Smooth muscle cell (in vitro differentiated cells): Measurements from ENCODE around the gene HIVEP3. TPM values are rescaled to one million over a fixed set of nuclear protein-coding genes. Genes with fewer than 3 reads are reported as not detected.

Experiments
- DNase-seq: peaks from one replicate; lab custom pipeline; 2025; ENCODE audit not compliant: unreplicated experiment; lab: John Stamatoyannopoulos, UW
- H2AFZ ChIP-seq: fragments of 200-600 bp; sonication (generic); 2 replicates; pipeline ENCODE4 v1.6.0; 2016; ENCODE audit warnings: antibody characterized with exemption, low read depth, mild to moderate bottlenecking
- H3F3A ChIP-seq: fragments of 200-600 bp; sonication (generic); 2 replicates; pipeline ENCODE4 v1.6.0; 2017; ENCODE audit warnings: antibody characterized with exemption, low read depth
- H3K27ac ChIP-seq: fragments of 200-600 bp; sonication (generic); 2 replicates; pipeline ENCODE4 v1.5.1; 2016; ENCODE audit warnings: low read depth, mild to moderate bottlenecking
- H3K27me3 ChIP-seq: fragments of 200-600 bp; sonication (generic); 2 replicates; pipeline ENCODE4 v1.6.1; 2016; ENCODE audit warnings: low read depth, mild to moderate bottlenecking
- H3K36me3 ChIP-seq: fragments of 200-600 bp; sonication (generic); 2 replicates; pipeline ENCODE4 v1.5.1; 2016; ENCODE audit warnings: low read depth
- H3K4me1 ChIP-seq: fragments of 200-600 bp; sonication (generic); 2 replicates; pipeline ENCODE4 v1.5.1; 2016; ENCODE audit warnings: low read depth
- H3K4me2 ChIP-seq: fragments of 200-600 bp; sonication (generic); 2 replicates; pipeline ENCODE4 v1.6.0; 2016; ENCODE audit warnings: mild to moderate bottlenecking
- H3K4me3 ChIP-seq: fragments of 200-600 bp; sonication (generic); 2 replicates; pipeline ENCODE4 v1.5.1; 2016; ENCODE audit warnings: mild to moderate bottlenecking
- H3K79me2 ChIP-seq: fragments of 200-600 bp; sonication (generic); 2 replicates; pipeline ENCODE4 v1.6.0; 2016; ENCODE audit warnings: low read depth, mild to moderate bottlenecking
- H3K9ac ChIP-seq: fragments of 200-600 bp; sonication (generic); 2 replicates; pipeline ENCODE4 v1.6.0; 2016; ENCODE audit warnings: low read depth
- H3K9me3 ChIP-seq: fragments of 200-600 bp; sonication (generic); replicated peaks from 2 replicates; pipeline ENCODE4 v1.5.1; 2016; ENCODE audit warnings: low read depth
- H4K20me1 ChIP-seq: fragments of 200-600 bp; sonication (generic); 2 replicates; pipeline ENCODE4 v1.6.0; 2016; ENCODE audit warnings: low read depth
- CTCF ChIP-seq: fragments of 200-600 bp; sonication (generic); IDR thresholded peaks from 2 replicates; pipeline ENCODE4 v1.5.1; 2017; ENCODE audit warnings: borderline replicate concordance, mild to moderate bottlenecking, antibody characterized with exemption; ENCODE audit not compliant: insufficient read depth, poor library complexity, severe bottlenecking
- WGBS: methylation state at CpG from one replicate; pipeline ENCODE4 v1.1.7; 2016; ENCODE audit warnings: low lambda C conversion rate; 5-methylcytosine and 5-hydroxymethylcytosine counted together
- polyA plus RNA-seq: library from polyadenylated mRNA; unstranded; fragments of >200 nt; fragmentation: Nextera tagmentation; extraction: Ambion mirVana; gene quantifications from 2 replicates; pipeline ENCODE4 v1.2.1, GENCODE V29; 2016
- total RNA-seq: library from RNA; depleted of rRNA; stranded (reverse); fragments of >200 nt; gene quantifications from 2 replicates; pipeline ENCODE4 v1.2.3, GENCODE V29; 2014

The HIVEP3 gene
- total and polyA plus RNA-seq, 2 experiments from 2014 or later = 2.1 to 6.4 TPM

GRCh38 chr1:41840592-41841246, 78.0 kb downstream of the HIVEP3 start:
- H3K9me3 ChIP-seq = no peaks in the 10 kb centered on the region
- peaks cover 10% of the 10 kb centered on the region for H3F3A ChIP-seq
- 61% methylated on average over 8 of the region's 8 CpGs for WGBS
- no peak overlapping the region for H3K27ac ChIP-seq
- no peaks in the 10 kb centered on the region for H3K79me2 ChIP-seq
- no peaks in the 10 kb centered on the region for H4K20me1 ChIP-seq
- H3K27me3 ChIP-seq = no peaks in the 10 kb centered on the region
- no peak for TF ChIP-seq CTCF
- DNase-seq = no peak
- no peak overlapping the region for H2AFZ ChIP-seq
- no peak overlapping the region for H3K4me2 ChIP-seq
- peaks cover 5% of the 10 kb centered on the region for H3K4me1 ChIP-seq
- H3K36me3 ChIP-seq = no peaks in the 10 kb centered on the region
- no peak overlapping the region for H3K4me3 ChIP-seq
- H3K9ac ChIP-seq = no peak overlapping the region

- Histone ChIP-seq H2AFZ (no peak overlapping the region), H3K36me3 (no peaks in the 10 kb centered on the region), H3F3A (peaks cover 10% of the 10 kb centered on the region), H3K27me3 (no peaks in the 10 kb centered on the region), H3K9me3 (no peaks in the 10 kb centered on the region), H3K9ac (no peak overlapping the region), H4K20me1 (no peaks in the 10 kb centered on the region), H3K4me1 (peaks cover 4% of the 10 kb centered on the region), H3K27ac (no peak overlapping the region), H3K4me2 (no peak overlapping the region), H3K79me2 (no peaks in the 10 kb centered on the region), H3K4me3 (no peak overlapping the region)
- WGBS = 89% methylated on average over 6 of the region's 6 CpGs
- no peak for DNase-seq
- no peak for TF ChIP-seq CTCF
Measured at GRCh38 chr1:41838266-41838665, 80.5 kb downstream of the HIVEP3 start.

GRCh38 chr1:41837691-41838090, 81.0 kb downstream of the HIVEP3 start:
- Histone ChIP-seq H3K79me2 (no peaks in the 10 kb centered on the region), H3F3A (peaks cover 4% of the 10 kb centered on the region), H3K4me1 (no peaks in the 10 kb centered on the region), H3K36me3 (no peaks in the 10 kb centered on the region), H3K4me2 (no peak overlapping the region), H2AFZ (no peak overlapping the region), H3K4me3 (no peak overlapping the region), H3K27ac (no peak overlapping the region), H3K9ac (no peak overlapping the region), H3K9me3 (no peaks in the 10 kb centered on the region), H3K27me3 (no peaks in the 10 kb centered on the region), H4K20me1 (no peaks in the 10 kb centered on the region)
- TF ChIP-seq CTCF = no peak
- DNase-seq = no peak
- WGBS = 90% methylated on average over 1 of the region's 1 CpG

- 91% methylated on average over 5 of the region's 5 CpGs for WGBS
- H3K27ac ChIP-seq = no peak overlapping the region
Measured at GRCh38 chr1:41835485-41835884, 83.2 kb downstream of the HIVEP3 start.

More at GRCh38 chr1:41835485-41835884, 83.2 kb downstream of the HIVEP3 start:
- H3K27me3 ChIP-seq = no peaks in the 10 kb centered on the region
- no peak overlapping the region for H2AFZ ChIP-seq
- no peaks in the 10 kb centered on the region for H4K20me1 ChIP-seq
- H3K4me1 ChIP-seq = no peaks in the 10 kb centered on the region
- H3K4me2 ChIP-seq = no peak overlapping the region
- no peaks in the 10 kb centered on the region for H3K79me2 ChIP-seq
- H3K36me3 ChIP-seq = no peaks in the 10 kb centered on the region
- H3K9me3 ChIP-seq = no peaks in the 10 kb centered on the region
- no peak for TF ChIP-seq CTCF
- DNase-seq = no peak
- H3F3A ChIP-seq = no peaks in the 10 kb centered on the region
- H3K4me3 ChIP-seq = no peak overlapping the region
- H3K9ac ChIP-seq = no peak overlapping the region
